NCI-H1048 (cell line): ENCODE results near the gene YARS1.
"Not testable (repeated sequence)": the region's sequence is repeated elsewhere in the genome, so short reads cannot be mapped to it uniquely, and the experiment has no call there.

Experiments used
- DNase-seq: peaks from one replicate; lab custom pipeline; 2025; lab: John Stamatoyannopoulos, UW

The YARS1 gene

DNA sequence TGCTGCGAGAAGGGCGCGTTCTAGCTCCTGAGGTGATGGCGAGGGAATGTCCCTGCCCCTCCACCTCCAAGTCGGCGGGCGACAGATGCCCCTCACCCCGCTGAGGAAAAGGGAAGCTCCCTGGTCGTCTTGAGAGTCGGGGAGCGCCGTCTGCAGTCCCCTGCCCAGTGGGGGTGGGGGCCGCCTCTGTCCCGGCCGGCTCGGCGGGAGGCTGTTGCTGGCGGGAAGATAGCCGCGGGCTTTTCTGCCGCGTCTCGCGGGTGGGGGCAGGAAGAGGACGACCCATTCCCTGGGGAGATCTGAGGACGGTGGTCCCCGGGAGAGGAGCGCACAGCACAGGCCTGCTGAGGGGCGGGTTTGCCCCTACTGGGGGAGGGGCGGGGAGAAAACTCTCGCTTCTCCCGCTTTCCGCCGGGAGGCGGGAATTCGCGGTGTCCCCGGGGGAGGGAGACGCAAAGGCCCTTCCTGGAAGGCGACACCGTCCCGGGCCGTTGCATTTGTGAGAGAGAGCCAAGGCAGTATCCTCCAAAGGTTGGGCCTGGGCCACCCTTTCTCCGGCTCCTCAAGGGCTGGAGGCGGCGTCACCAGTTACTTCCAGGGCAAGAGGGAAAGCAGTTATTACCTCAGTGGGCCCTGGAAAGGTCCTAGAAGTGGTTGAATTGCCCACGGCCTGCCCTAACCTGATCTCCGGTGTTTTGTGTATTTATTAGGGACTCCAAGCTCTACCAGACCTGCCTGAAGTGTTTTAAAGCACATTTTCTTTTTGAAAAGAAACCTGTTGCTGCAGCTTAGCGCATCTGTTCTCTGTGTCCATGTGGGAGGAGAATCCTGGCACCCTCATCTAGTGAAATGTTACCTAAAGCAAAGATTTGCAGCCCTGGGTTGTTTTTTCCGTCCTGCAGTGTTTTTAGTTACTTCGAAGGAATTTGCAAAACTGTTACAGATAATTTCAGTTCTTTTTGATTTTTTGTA, 943 bp upstream of the YARS1 start:
- peak; percentile 29 for DNase-seq

DNA sequence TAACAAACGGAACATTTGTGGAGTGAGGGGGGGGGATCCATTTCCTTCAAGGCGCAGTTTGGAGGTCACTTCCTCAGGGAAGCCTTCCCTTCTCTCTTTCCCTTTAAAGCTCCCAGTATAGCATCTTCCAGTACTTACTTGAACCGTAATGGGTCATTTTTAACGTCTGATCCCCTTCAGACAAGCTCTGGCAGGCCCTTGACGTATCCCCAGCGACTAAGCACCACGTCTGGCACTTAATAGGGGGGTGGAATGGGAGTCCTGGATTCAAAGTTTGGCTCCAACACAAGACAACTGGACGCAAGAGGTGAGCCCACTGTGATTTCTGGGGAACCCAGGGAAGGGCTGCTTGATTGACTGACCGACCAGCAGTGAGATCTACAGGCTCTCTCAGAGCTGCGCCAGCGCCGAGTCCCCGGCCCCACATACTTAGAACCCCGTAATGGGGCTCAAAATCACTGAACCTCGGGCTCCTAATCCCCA, 441 bp downstream of the YARS1 start:
- no peak for DNase-seq

GRCh38 chr1:32813941-32814739, 3.0 kb downstream of the YARS1 start:
- DNase-seq: no peak

DNA sequence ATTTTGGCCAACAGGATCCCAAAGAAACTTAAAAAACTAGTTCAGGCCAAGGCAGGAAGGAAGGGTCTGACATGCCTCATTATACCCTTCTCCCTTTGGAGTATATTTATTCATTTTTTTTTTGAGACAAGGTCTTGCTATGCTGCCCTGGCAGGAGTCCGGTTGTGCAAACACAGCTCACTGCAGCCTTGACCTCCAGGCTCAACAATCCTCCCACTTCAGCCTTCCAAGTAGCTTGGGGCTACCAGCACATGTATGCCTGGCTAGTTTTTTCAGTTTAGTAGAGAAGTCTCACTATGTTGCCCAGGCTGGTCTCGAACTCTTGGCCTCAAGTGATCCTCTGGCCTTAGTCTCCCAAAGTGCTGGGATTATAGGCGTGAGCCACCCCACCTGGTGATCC, 5.2 kb downstream of the YARS1 start:
- no peak for DNase-seq

DNA sequence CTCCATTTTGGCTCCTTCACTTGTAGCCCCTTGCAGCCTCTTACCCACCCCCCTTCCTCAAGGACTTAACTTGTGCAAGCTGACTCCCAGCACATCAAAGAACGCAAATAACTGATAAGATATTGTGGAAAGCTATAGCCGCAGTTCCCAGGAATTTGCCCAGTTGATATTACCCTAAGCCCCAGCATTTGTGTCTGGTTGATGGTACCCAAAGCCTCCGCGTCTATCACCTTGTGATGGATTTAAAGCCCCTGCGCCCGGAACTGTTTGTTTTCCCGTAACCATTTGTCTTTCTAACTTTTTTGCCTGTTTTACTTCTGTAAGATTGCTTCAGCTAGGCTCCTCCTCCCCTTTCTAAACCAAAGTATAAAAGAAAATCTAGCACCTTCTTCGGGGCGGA, 5.9 kb downstream of the YARS1 start:
- no peak for DNase-seq

GRCh38 chr1:32810358-32810757, 6.8 kb downstream of the YARS1 start:
- DNase-seq: no peak

GRCh38 chr1:32808580-32808979, 8.6 kb downstream of the YARS1 start:
- DNase-seq: no peak

DNA sequence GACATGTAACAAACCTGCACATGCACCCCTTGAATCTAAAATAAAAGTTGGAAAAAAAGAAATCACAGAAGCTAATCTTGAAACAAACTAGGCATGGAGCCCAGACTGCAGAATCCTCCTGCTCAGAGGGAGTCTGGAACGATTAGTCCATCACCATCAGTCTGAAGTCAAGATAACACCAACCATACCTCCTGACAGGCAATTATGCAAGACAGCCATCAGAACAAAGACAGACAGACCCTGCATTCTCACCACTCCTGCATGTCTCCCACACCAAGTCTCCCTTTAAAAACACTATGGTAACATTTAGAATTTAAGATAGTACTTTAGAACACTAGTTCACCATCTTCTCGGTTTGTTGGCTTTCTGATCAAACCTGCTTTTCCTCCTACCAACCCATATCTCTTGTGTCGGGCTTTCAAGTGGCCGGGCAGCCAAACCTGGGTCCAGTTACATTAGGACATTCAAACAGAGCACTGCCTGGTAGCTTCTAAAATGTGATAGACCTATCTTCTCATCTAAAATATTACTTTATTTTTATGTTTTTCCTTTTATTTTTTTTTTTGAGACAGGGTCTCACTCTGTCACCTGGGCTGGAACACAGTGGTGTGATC, 10.1 kb downstream of the YARS1 start:
- DNase-seq: no peak

GRCh38 chr1:32806290-32806689, 10.9 kb downstream of the YARS1 start:
- DNase-seq: no peak

DNA sequence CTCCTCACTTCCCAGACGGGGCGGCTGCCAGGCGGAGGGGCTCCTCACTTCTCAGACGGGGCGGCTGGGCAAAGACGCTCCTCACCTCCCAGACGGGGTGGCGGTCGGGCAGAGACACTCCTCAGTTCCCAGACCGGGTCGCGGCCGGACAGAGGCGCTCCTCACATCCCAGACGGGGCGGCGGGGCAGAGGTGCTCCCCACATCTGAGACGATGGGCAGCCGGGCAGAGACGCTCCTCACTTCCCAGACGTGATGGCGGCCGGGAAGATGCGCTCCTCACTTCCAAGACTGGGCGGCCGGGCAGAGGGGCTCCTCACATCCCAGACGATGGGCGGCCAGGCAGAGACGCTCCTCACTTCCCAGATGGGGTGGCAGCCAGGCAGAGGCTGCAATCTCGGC, 12.7 kb downstream of the YARS1 start:
- not testable (repeated sequence) for DNase-seq

- DNase-seq: no peak
Observed at GRCh38 chr1:32801096-32801715, 16.0 kb downstream of the YARS1 start.

- DNase-seq: no peak
Observed at GRCh38 chr1:32798679-32799416, 18.3 kb downstream of the YARS1 start.

- no peak for DNase-seq
Observed at GRCh38 chr1:32798191-32798590, 19.0 kb downstream of the YARS1 start.

- no peak for DNase-seq
Observed at GRCh38 chr1:32797456-32797855, 19.7 kb downstream of the YARS1 start.

- DNase-seq: not testable (repeated sequence)
Observed at GRCh38 chr1:32795763-32796162, 21.4 kb downstream of the YARS1 start.

DNA sequence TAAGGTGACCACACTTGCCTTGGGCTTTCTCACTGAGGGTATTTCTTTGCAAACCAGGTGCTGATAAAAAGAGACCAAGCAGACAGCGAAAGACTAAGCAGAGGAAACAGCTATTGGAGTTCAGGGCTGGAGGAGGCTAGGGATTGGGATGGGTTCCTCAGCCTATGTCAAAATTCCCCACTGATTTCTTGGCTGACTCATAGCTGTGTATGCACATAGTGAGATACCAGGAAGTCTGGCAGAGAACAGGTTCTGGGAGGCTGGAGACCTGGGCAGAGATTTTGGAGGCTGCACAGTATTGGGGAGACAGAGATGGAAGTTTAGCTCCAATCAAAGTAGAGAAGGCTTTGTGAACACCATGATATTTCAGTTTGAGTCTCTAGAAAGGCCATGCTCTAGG, 25.3 kb downstream of the YARS1 start:
- DNase-seq: no peak

- not testable (repeated sequence) for DNase-seq
Observed at GRCh38 chr1:32789356-32789755, 27.8 kb downstream of the YARS1 start.

- DNase-seq: no peak
Observed at GRCh38 chr1:32786856-32787255, 30.3 kb downstream of the YARS1 start.

DNA sequence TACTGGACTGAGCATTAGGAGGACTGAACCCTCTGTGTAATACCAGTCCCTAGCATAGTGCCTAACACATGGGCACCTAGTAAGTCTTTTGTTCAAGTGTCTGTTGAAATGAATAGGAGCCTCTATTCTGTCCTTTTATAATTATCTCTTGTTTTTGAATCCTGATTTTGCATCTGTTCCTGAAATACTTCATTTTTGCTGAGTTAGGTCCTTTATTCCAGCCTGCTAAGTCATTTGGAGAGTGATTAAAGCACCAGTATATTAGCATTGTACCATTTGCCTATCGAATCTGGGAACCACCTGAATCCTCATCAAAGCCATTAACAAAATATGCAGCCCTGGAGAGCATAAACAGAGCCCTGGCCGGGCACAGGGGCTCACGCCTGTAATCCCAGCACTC, 32.3 kb downstream of the YARS1 start:
- DNase-seq: no peak

DNA sequence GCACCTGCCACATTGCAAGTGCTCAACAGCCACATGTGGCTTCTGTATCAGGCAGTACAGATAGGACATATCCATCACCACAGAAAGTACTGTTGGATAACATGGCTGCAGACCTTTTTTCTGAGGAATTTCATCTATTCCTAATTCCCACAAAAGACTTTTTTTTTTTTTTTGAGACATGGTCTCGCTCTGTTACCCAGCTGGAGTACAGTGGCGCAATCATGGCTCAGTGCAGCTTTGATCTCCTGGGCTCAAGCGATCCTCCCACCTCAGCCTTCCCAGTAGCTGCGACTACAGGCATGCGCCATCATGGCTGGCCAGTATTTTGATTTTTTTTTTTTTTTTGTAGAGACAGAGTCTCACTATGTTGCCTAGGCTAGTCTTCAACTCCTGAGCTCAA, 33.3 kb downstream of the YARS1 start:
- DNase-seq: no peak

- no peak for DNase-seq
Observed at GRCh38 chr1:32782086-32782485, 35.1 kb downstream of the YARS1 start.
